Measurements from ENCODE around the gene GKAP1. TPM values are rescaled to one million over a fixed set of nuclear protein-coding genes. Genes with fewer than 3 reads are reported as not detected.
"Not testable (repeated sequence)": the region's sequence is repeated elsewhere in the genome, so short reads cannot be mapped to it uniquely, and the experiment has no call there.

The GKAP1 gene
- total RNA-seq (2021) (6.1 to 8.0 TPM (median 7.8 TPM) in 3 replicates), Bru-seq, nascent RNA (percentile 60 among the genes with signal in this experiment)
- long read RNA-seq, experiment 1, transcript GKAP1-203 (13 exons, 1,778 nt), result major isoform, 9 of 15 reads
- long read RNA-seq, experiment 1, partial matches to known transcripts, result 0 of 15 reads
- long read RNA-seq, experiment 1, other reads (novel, unspliced or antisense), result 2 of 15 reads
- long read RNA-seq, experiment 2, partial matches to known transcripts, result 1 of 9 reads
- long read RNA-seq, experiment 2, other reads (novel, unspliced or antisense), result 7 of 9 reads
- long read RNA-seq, experiment 3, partial matches to known transcripts, result 0 of 1 reads
- long read RNA-seq, experiment 3, other reads (novel, unspliced or antisense), result 0 of 1 reads

- ATAC-seq (peak; percentile 86), DNase-seq (ENCODE audit: low spot score) (peak; percentile 79)
- H3K36me3 Mint-ChIP-seq; CTCF ChIA-PET; H3K4me1 Mint-ChIP-seq; POLR2A ChIA-PET; H3K27me3 Mint-ChIP-seq (ENCODE audit: low read depth); H3K9me3 Mint-ChIP-seq: not testable (repeated sequence)
- peak; percentile 47; the same call in 1 of the 2 replicates for TF ChIP-seq HMGXB4 (CRISPR knock-in tag; IDR thresholded peaks at IDR 0.05)
- peak; percentile 22; the same call in 1 of the 2 replicates for TF ChIP-seq FOXP4 (CRISPR knock-in tag; IDR thresholded peaks at IDR 0.05)
- TF ChIP-seq ZNF423 (CRISPR knock-in tag; IDR thresholded peaks at IDR 0.05), result peak; percentile 54
- peak; percentile 42; the same call in 1 of the 2 replicates for TF ChIP-seq FOXK1 (CRISPR knock-in tag; IDR thresholded peaks at IDR 0.05)
- 0 out of 2 replicates have a peak, but pooled peaks have one; percentile 45 for TF ChIP-seq ZNF263 (CRISPR knock-in tag; IDR thresholded peaks at IDR 0.05; ENCODE audit: low read depth)
- peak within 1 kb of the TSS; percentile 70 for H3K27ac Mint-ChIP-seq
- peak within 1 kb of the TSS; percentile 85 for H3K4me3 Mint-ChIP-seq
Measured at GRCh38 chr9:83817356-83818278, at the start of gene GKAP1. Gene GKAP1, minus strand, starts transcription at chr9:83817769. Its CDS starts 11,252 bp downstream, at chr9:83806517.

- H3K4me1 Mint-ChIP-seq; ATAC-seq; POLR2A ChIA-PET; H3K27ac Mint-ChIP-seq; CTCF ChIA-PET; H3K9me3 Mint-ChIP-seq; H3K27me3 Mint-ChIP-seq (ENCODE audit: low read depth); DNase-seq (ENCODE audit: low spot score); H3K4me3 Mint-ChIP-seq: not testable (repeated sequence)
- peaks cover 14% of the 10 kb centered on the region for H3K36me3 Mint-ChIP-seq
Measured at GRCh38 chr9:83849895-83850294, 32.3 kb upstream of the GKAP1 start.

- CTCF ChIA-PET, H3K9me3 Mint-ChIP-seq, H3K36me3 Mint-ChIP-seq: not testable (repeated sequence)
Measured at GRCh38 chr9:83837070-83837643, 19.6 kb upstream of the GKAP1 start.

GRCh38 chr9:83830426-83831071 lies 13.0 kb upstream of the GKAP1 start:
- CTCF ChIA-PET; H3K9me3 Mint-ChIP-seq; ATAC-seq; H3K27me3 Mint-ChIP-seq (ENCODE audit: low read depth); H3K27ac Mint-ChIP-seq; H3K36me3 Mint-ChIP-seq; POLR2A ChIA-PET; H3K4me3 Mint-ChIP-seq; H3K4me1 Mint-ChIP-seq; DNase-seq (ENCODE audit: low spot score): not testable (repeated sequence)

More at GRCh38 chr9:83837070-83837643, 19.6 kb upstream of the GKAP1 start:
- POLR2A ChIA-PET; H3K4me3 Mint-ChIP-seq; H3K27ac Mint-ChIP-seq; H3K27me3 Mint-ChIP-seq (ENCODE audit: low read depth); DNase-seq (ENCODE audit: low spot score); H3K4me1 Mint-ChIP-seq: not testable (repeated sequence)
- peak; percentile 56 for ATAC-seq

- POLR2A ChIA-PET; ATAC-seq; H3K27me3 Mint-ChIP-seq (ENCODE audit: low read depth); H3K27ac Mint-ChIP-seq; H3K4me3 Mint-ChIP-seq; DNase-seq (ENCODE audit: low spot score); CTCF ChIA-PET; H3K36me3 Mint-ChIP-seq; H3K4me1 Mint-ChIP-seq; H3K9me3 Mint-ChIP-seq: not testable (repeated sequence)
Measured at GRCh38 chr9:83824986-83825623, 7.5 kb upstream of the GKAP1 start.

- not testable (repeated sequence) for H3K27me3 Mint-ChIP-seq (ENCODE audit: low read depth); ATAC-seq
- peak; percentile 36 for DNase-seq (ENCODE audit: low spot score)
Measured at GRCh38 chr9:83817011-83817355, 586 bp downstream of the GKAP1 start.

More at GRCh38 chr9:83817011-83817355, 586 bp downstream of the GKAP1 start:
- CTCF ChIA-PET, H3K9me3 Mint-ChIP-seq, H3K4me1 Mint-ChIP-seq, POLR2A ChIA-PET, H3K27ac Mint-ChIP-seq, H3K36me3 Mint-ChIP-seq: not testable (repeated sequence)
- H3K4me3 Mint-ChIP-seq, result peak overlapping the region; percentile 85

Measured in WTC11 (cell line).